ENCODE results near the gene MED12. TPM values are rescaled to one million over a fixed set of nuclear protein-coding genes. Genes with fewer than 3 reads are reported as not detected.

The MED12 gene
- total and polyA plus RNA-seq, 2 donors (not counting 1 experiment from before 2014, with no cell fraction given), result 6.4 to 33.2 TPM

DNA sequence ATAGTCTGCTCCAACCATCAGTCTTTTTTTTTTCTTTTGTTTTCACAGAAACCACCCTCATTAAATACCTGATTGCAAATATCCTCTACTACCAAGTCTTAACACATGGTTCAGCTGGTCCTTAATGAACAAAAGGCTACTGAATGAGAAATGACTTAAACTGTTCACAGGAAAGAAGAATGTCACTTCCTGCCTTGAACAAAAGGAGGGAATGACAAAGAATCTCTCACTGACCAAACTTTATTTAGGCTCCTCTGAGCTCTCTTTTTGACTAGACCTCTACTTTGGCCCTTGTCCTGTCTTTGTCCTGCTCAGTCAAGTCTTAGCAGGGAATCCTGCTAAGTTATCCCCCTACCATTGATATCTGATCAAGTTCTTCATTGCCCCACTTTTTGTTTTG lies 72.9 kb downstream of the MED12 start:
- Histone ChIP-seq H3K79me2 (ENCODE audit: control insufficient read depth, insufficient read depth, low read length) (no peaks in the 10 kb centered on the region), H3K27ac (ENCODE audit: insufficient read depth, low read length) (no peak overlapping the region), H3K9ac (ENCODE audit: insufficient read depth, low read length) (no peak overlapping the region), H2AFZ (ENCODE audit: low read length) (no peak overlapping the region), H3K9me3 (ENCODE audit: control insufficient read depth, insufficient read depth, low read depth, low read length) (no peaks in the 10 kb centered on the region), H3K4me2 (ENCODE audit: extremely low read depth, insufficient read depth, low read length) (no peak overlapping the region), H3K36me3 (ENCODE audit: control insufficient read depth, insufficient read depth, low read length) (no peaks in the 10 kb centered on the region), H3K4me3 (replicated peaks in 1 of 4; ENCODE audit: control extremely low read depth in 1 of 4, insufficient read depth in 1 of 4, low read depth in 3 of 4, low read length in 4 of 4) (no peak overlapping the region), H3K4me1 (ENCODE audit: control insufficient read depth, extremely low read depth, insufficient read depth, low read length) (no peaks in the 10 kb centered on the region), H4K20me1 (ENCODE audit: control insufficient read depth, extremely low read depth, insufficient read depth, low read length) (no peaks in the 10 kb centered on the region), H3K27me3 (ENCODE audit: control insufficient read depth, insufficient read depth, low read length) (no peaks in the 10 kb centered on the region)
- no peak for TF ChIP-seq CTCF (conservative IDR thresholded peaks at IDR 0.05 in 1 of 2, IDR thresholded peaks at IDR 0.05 in 1 of 2; ENCODE audit: low read depth in 1 of 2, low read length in 2 of 2)
- TF ChIP-seq EZH2 (IDR thresholded peaks at IDR 0.05; ENCODE audit: low read length, missing control alignments), result no peak
- DNase-seq (ENCODE audit: low read depth in 2 of 2), result no peak

Other genes with a start within 250 kb of the MED12 start
- under 0.01 TPM in 1 of 2 replicates, not detected in the other for gene TEX11, start 209.9 kb upstream of the MED12 start, total RNA-seq
- gene TEX11, start 209.9 kb upstream of the MED12 start, polyA plus RNA-seq, result not detected in 2 replicates
- gene SLC7A3, start 187.5 kb upstream of the MED12 start, total RNA-seq, result not detected in 2 replicates
- 0.03 and 0.06 TPM in 2 replicates for gene SLC7A3, start 187.5 kb upstream of the MED12 start, polyA plus RNA-seq
- gene SNX12, start 50.3 kb upstream of the MED12 start, total RNA-seq, result 50.3 and 80.8 TPM in 2 replicates
- gene SNX12, start 50.3 kb upstream of the MED12 start, polyA plus RNA-seq, result 84.6 and 84.7 TPM in 2 replicates
- gene FOXO4, start 22.7 kb upstream of the MED12 start, total RNA-seq, result 6.9 and 7.4 TPM in 2 replicates
- gene FOXO4, start 22.7 kb upstream of the MED12 start, polyA plus RNA-seq, result 1.5 and 2.3 TPM in 2 replicates
- not detected in 2 replicates for gene CXorf65, start 11.9 kb upstream of the MED12 start, total RNA-seq
- not detected in 2 replicates for gene CXorf65, start 11.9 kb upstream of the MED12 start, polyA plus RNA-seq
- not detected in 2 replicates for gene IL2RG, start 7.0 kb upstream of the MED12 start, total RNA-seq
- gene IL2RG, start 7.0 kb upstream of the MED12 start, polyA plus RNA-seq, result not detected in 2 replicates
- gene NLGN3, start 26.2 kb downstream of the MED12 start, total RNA-seq, result 0.51 and 0.83 TPM in 2 replicates
- gene NLGN3, start 26.2 kb downstream of the MED12 start, polyA plus RNA-seq, result 0.41 and 0.71 TPM in 2 replicates
- gene GJB1, start 104.6 kb downstream of the MED12 start, total RNA-seq, result not detected in 2 replicates
- not detected in 2 replicates for gene GJB1, start 104.6 kb downstream of the MED12 start, polyA plus RNA-seq
- gene ZMYM3, start 135.5 kb downstream of the MED12 start, total RNA-seq, result 9.2 and 16.8 TPM in 2 replicates
- gene ZMYM3, start 135.5 kb downstream of the MED12 start, polyA plus RNA-seq, result 13.4 and 16.3 TPM in 2 replicates
- 316 and 355 TPM in 2 replicates for gene NONO, start 165.0 kb downstream of the MED12 start, total RNA-seq
- 165 and 291 TPM in 2 replicates for gene NONO, start 165.0 kb downstream of the MED12 start, polyA plus RNA-seq
- gene ITGB1BP2, start 183.2 kb downstream of the MED12 start, total RNA-seq, result 0.51 and 0.66 TPM in 2 replicates
- gene ITGB1BP2, start 183.2 kb downstream of the MED12 start, polyA plus RNA-seq, result 0.62 and 1.8 TPM in 2 replicates
- gene TAF1, start 247.8 kb downstream of the MED12 start, total RNA-seq, result 45.2 and 49.0 TPM in 2 replicates
- 15.4 and 19.3 TPM in 2 replicates for gene TAF1, start 247.8 kb downstream of the MED12 start, polyA plus RNA-seq

Data from fibroblast of lung (primary cell).